HG03135 (cell line): ENCODE results near the gene RALBP1.

Source experiments
- ATAC-seq: cut with Tn5 transposase; IDR thresholded peaks from one replicate; pipeline ENCODE4 v1.9.1; 2021; ENCODE audit warnings: mild to moderate bottlenecking, moderate library complexity; ENCODE audit not compliant: unreplicated experiment

The RALBP1 gene

GRCh38 chr18:9546468-9546867, 71.2 kb downstream of the RALBP1 start:
- no peak for ATAC-seq

- no peak for ATAC-seq
Measured at GRCh38 chr18:9547782-9548181, 72.5 kb downstream of the RALBP1 start.

GRCh38 chr18:9549405-9549804, 74.1 kb downstream of the RALBP1 start:
- no peak for ATAC-seq

- ATAC-seq = no peak
Measured at GRCh38 chr18:9550429-9550828, 75.1 kb downstream of the RALBP1 start.

GRCh38 chr18:9552191-9552590, 76.9 kb downstream of the RALBP1 start:
- ATAC-seq = no peak

GRCh38 chr18:9552616-9553015, 77.3 kb downstream of the RALBP1 start:
- ATAC-seq = no peak

GRCh38 chr18:9557250-9557943, 82.1 kb downstream of the RALBP1 start:
- no peak for ATAC-seq

- no peak for ATAC-seq
Measured at GRCh38 chr18:9558387-9559064, 83.2 kb downstream of the RALBP1 start.

GRCh38 chr18:9559253-9559652, 83.9 kb downstream of the RALBP1 start:
- ATAC-seq = no peak

GRCh38 chr18:9561759-9562158, 86.4 kb downstream of the RALBP1 start:
- no peak for ATAC-seq

- no peak for ATAC-seq
Measured at GRCh38 chr18:9562584-9562983, 87.3 kb downstream of the RALBP1 start.

GRCh38 chr18:9563331-9563730, 88.0 kb downstream of the RALBP1 start:
- ATAC-seq = no peak

GRCh38 chr18:9565407-9565806, 90.1 kb downstream of the RALBP1 start:
- ATAC-seq = no peak

GRCh38 chr18:9568186-9568585, 92.9 kb downstream of the RALBP1 start:
- no peak for ATAC-seq

GRCh38 chr18:9569178-9569577, 93.9 kb downstream of the RALBP1 start:
- no peak for ATAC-seq

GRCh38 chr18:9570255-9570654, 94.9 kb downstream of the RALBP1 start:
- no peak for ATAC-seq

GRCh38 chr18:9571546-9571945, 96.2 kb downstream of the RALBP1 start:
- no peak for ATAC-seq

- no peak for ATAC-seq
Measured at GRCh38 chr18:9574473-9575115, 99.3 kb downstream of the RALBP1 start.

- no peak for ATAC-seq
Measured at GRCh38 chr18:9575558-9575957, 100.2 kb downstream of the RALBP1 start.

GRCh38 chr18:9577361-9577760, 102.0 kb downstream of the RALBP1 start:
- no peak for ATAC-seq

- no peak for ATAC-seq
Measured at GRCh38 chr18:9578306-9578705, 103.0 kb downstream of the RALBP1 start.

- no peak for ATAC-seq
Measured at GRCh38 chr18:9581667-9582066, 106.4 kb downstream of the RALBP1 start.
